B cell (primary cell): ENCODE measurements around the gene SERGEF. TPM values are rescaled to one million over a fixed set of nuclear protein-coding genes. Genes with fewer than 3 reads are reported as not detected.

Source experiments
- ATAC-seq: fragments of 200-7000 bp; cut with Tn5 transposase; one replicate; pipeline ENCODE4 v1.10.0; 2021; ENCODE audit warnings: low read depth, mild to moderate bottlenecking, moderate number of reproducible peaks, moderate library complexity
- CTCF ChIA-PET: fragments of 350-600 bp; sonication (Branson Sonifier 250); formaldehyde crosslinking; loops from one replicate; lab custom pipeline; 2021; ENCODE audit warnings: antibody characterized with exemption, inconsistent platforms; lab: Charles Lee
- POLR2A ChIA-PET: fragments of 350-600 bp; sonication (Branson Sonifier 250); formaldehyde crosslinking; loops from one replicate; lab custom pipeline; 2021; ENCODE audit warnings: antibody characterized with exemption; lab: Charles Lee
- DNase-seq: peaks from one replicate; pipeline ENCODE4 v3.0.0; 2013
- H2AFZ ChIP-seq: 2 replicates; pipeline ENCODE4 v1.6.1; 2012; ENCODE audit warnings: mild to moderate bottlenecking, low read depth, low read length; ENCODE audit not compliant: insufficient read depth, poor library complexity, severe bottlenecking
- H3K27ac ChIP-seq, 2 donors: 1 replicate in 1 of 2; 2 replicates in 1 of 2; pipeline ENCODE4 v1.5.1; 2012 to 2013; ENCODE audit warnings: low read length in 2 of 2, mild to moderate bottlenecking in 2 of 2, moderate library complexity in 1 of 2
- H3K27me3 ChIP-seq, 4 experiments: fragments of 200-600 bp in 1 of 4; sonication (generic) in 1 of 4; replicated peaks in 1 of 4; 1 replicate in 2 of 4; 2 replicates in 2 of 4; pipeline versions ENCODE4 v1.6.1 to v1.7.0; 2013 to 2016; ENCODE audit warnings: low read length in 3 of 4, mild to moderate bottlenecking in 2 of 4, mixed read lengths in 1 of 4, moderate library complexity in 1 of 4; ENCODE audit not compliant: insufficient read depth in 4 of 4, control insufficient read depth in 3 of 4; ENCODE audit errors: control extremely low read depth in 1 of 4
- H3K36me3 ChIP-seq, 2 experiments: replicated peaks in 1 of 2; 1 replicate in 1 of 2; 2 replicates in 1 of 2; pipeline versions ENCODE4 v1.6.1 to v1.7.1; 2013; ENCODE audit warnings: low read length in 1 of 2; ENCODE audit not compliant: insufficient read depth in 2 of 2, control insufficient read depth in 1 of 2; ENCODE audit errors: control extremely low read depth in 1 of 2, extremely low read depth in 1 of 2
- H3K4me1 ChIP-seq, 2 donors: fragments of 200-600 bp in 1 of 2; sonication (generic) in 1 of 2; 1 replicate in 1 of 2; 2 replicates in 1 of 2; pipeline versions ENCODE4 v1.5.1 to v1.6.1; 2013 to 2017; ENCODE audit warnings: low read length in 2 of 2; ENCODE audit not compliant: control insufficient read depth in 2 of 2, insufficient read depth in 2 of 2
- H3K4me2 ChIP-seq: replicated peaks from 2 replicates; pipeline ENCODE3; 2012; ENCODE audit warnings: mild to moderate bottlenecking, low read depth, low read length; ENCODE audit not compliant: poor library complexity, severe bottlenecking
- H3K4me3 ChIP-seq, 5 experiments: fragments of 200-600 bp in 1 of 5; sonication (generic) in 1 of 5; 1 replicate in 3 of 5; 2 replicates in 2 of 5; pipeline versions ENCODE4 v1.5.1 to v1.7.0; 2011 to 2016; ENCODE audit warnings: low read length in 4 of 5, mild to moderate bottlenecking in 4 of 5, low read depth in 2 of 5, control low read depth in 1 of 5, moderate library complexity in 1 of 5; ENCODE audit not compliant: insufficient read depth in 1 of 5; ENCODE audit errors: control extremely low read depth in 1 of 5, extremely low read depth in 1 of 5
- H3K79me2 ChIP-seq: fragments of 200-600 bp; sonication (generic); one replicate; pipeline ENCODE4 v1.6.0; 2016; ENCODE audit warnings: low read length; ENCODE audit not compliant: control insufficient read depth, insufficient read depth
- H3K9ac ChIP-seq: fragments of 200-600 bp; sonication (generic); 2 replicates; pipeline ENCODE4 v1.6.1; 2017; ENCODE audit warnings: mild to moderate bottlenecking, low read length, moderate library complexity
- H3K9me3 ChIP-seq, 3 donors: one replicate each; pipeline versions ENCODE4 v1.6.1 to v1.7.1; 2013; ENCODE audit warnings: low read length in 2 of 3; ENCODE audit not compliant: control insufficient read depth in 2 of 3, insufficient read depth in 1 of 3; ENCODE audit errors: control extremely low read depth in 1 of 3
- H4K20me1 ChIP-seq: 2 replicates; pipeline ENCODE4 v1.6.0; 2012; ENCODE audit warnings: mild to moderate bottlenecking, low read length; ENCODE audit not compliant: insufficient read depth, control insufficient read depth, poor library complexity, severe bottlenecking
- H3K27ac Mint-ChIP-seq: one replicate; pipeline ENCODE4 v1.8.0; 2021; ENCODE audit warnings: mixed read lengths
- H3K27me3 Mint-ChIP-seq: one replicate; pipeline ENCODE4 v1.8.0; 2021; ENCODE audit warnings: mixed read lengths
- H3K4me1 Mint-ChIP-seq: one replicate; pipeline ENCODE4 v1.8.0; 2021; ENCODE audit warnings: mixed read lengths
- H3K4me3 Mint-ChIP-seq: one replicate; pipeline ENCODE4 v1.8.0; 2021; ENCODE audit warnings: mixed read lengths
- H3K9me3 Mint-ChIP-seq: one replicate; pipeline ENCODE4 v1.8.0; 2022; ENCODE audit warnings: mixed read lengths; ENCODE audit not compliant: insufficient read depth
- EZH2 ChIP-seq: IDR thresholded peaks from 2 replicates; pipeline ENCODE4 v1.6.1; 2012; ENCODE audit warnings: borderline replicate concordance, low read depth, mild to moderate bottlenecking, moderate library complexity, low read length; ENCODE audit not compliant: insufficient read depth, poor library complexity, severe bottlenecking
- WGBS: methylation state at CpG from one replicate; pipeline ENCODE4 v1.1.5; 2013; ENCODE audit warnings: missing lambda C conversion rate; ENCODE audit not compliant: insufficient coverage; 5-methylcytosine and 5-hydroxymethylcytosine counted together
- intact Hi-C: fragments of 100-400 bp; cut with micrococcal nuclease; formaldehyde crosslinking; loops from one replicate; pipeline ENCODE4 v1.10.0; 2022
- polyA plus RNA-seq: library from polyadenylated mRNA; depleted of rRNA; stranded (reverse); fragments of >200 nt; gene quantifications from 2 replicates; pipeline ENCODE4 v1.2.3, GENCODE V29; 2012
- total RNA-seq, 2 donors: library from RNA; stranded (reverse); fragments of 120-200 nt in 1 of 2; gene quantifications; 1 replicate in 1 of 2; 2 replicates in 1 of 2; pipeline versions ENCODE4 v1.2.3 to v1.2.4, GENCODE V29; 2013 to 2022
- TF ChIP-seq, protein P1 (sequence below): fragments of 200-600 bp; IDR thresholded peaks from one replicate; pipeline ENCODE4 v1.8.0; 2022; ENCODE audit warnings: antibody characterized with exemption, mild to moderate bottlenecking

SERGEF gene
- total and polyA plus RNA-seq, 2 donors (not counting 1 experiment from before 2014, with no cell fraction given) = 24.2 to 54.3 TPM

GRCh38 chr11:17960091-17960490 is 52.8 kb downstream of the SERGEF start:
- no peak overlapping the region for H3K4me3 ChIP-seq
- no peaks in the 10 kb centered on the region for H3K4me1 ChIP-seq
- ChIA-PET POLR2A (no interaction called here), CTCF (interaction anchor here (0.9 to 1.6 kb wide), 2 partner anchors 17 to 19 kb away, joined by 4 to 5 read pairs; no protein-coding TSS in a partner anchor)
- no peak overlapping the region for H3K4me2 ChIP-seq
- Mint-ChIP-seq H3K27me3 (no peaks in the 10 kb centered on the region), H3K4me1 (no peaks in the 10 kb centered on the region), H3K4me3 (no peak overlapping the region), H3K9me3 (no peaks in the 10 kb centered on the region), H3K27ac (no peak overlapping the region)
- H3K27me3 ChIP-seq = no peaks in the 10 kb centered on the region
- DNase-seq = no peak
- H3K27ac ChIP-seq = no peak overlapping the region
- no peak overlapping the region for H2AFZ ChIP-seq
- no peak overlapping the region for H3K9ac ChIP-seq
- H4K20me1 ChIP-seq = no peaks in the 10 kb centered on the region
- TF ChIP-seq EZH2 = no peak
- TF ChIP-seq, protein P1, sequence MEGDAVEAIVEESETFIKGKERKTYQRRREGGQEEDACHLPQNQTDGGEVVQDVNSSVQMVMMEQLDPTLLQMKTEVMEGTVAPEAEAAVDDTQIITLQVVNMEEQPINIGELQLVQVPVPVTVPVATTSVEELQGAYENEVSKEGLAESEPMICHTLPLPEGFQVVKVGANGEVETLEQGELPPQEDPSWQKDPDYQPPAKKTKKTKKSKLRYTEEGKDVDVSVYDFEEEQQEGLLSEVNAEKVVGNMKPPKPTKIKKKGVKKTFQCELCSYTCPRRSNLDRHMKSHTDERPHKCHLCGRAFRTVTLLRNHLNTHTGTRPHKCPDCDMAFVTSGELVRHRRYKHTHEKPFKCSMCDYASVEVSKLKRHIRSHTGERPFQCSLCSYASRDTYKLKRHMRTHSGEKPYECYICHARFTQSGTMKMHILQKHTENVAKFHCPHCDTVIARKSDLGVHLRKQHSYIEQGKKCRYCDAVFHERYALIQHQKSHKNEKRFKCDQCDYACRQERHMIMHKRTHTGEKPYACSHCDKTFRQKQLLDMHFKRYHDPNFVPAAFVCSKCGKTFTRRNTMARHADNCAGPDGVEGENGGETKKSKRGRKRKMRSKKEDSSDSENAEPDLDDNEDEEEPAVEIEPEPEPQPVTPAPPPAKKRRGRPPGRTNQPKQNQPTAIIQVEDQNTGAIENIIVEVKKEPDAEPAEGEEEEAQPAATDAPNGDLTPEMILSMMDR = no peak
- intact Hi-C loops = no loop called here
- H3K36me3 ChIP-seq = peaks cover 12 to 66% of the 10 kb centered on the region in 2 experiments
- H3K9me3 ChIP-seq = no peaks in the 10 kb centered on the region
- H3K79me2 ChIP-seq = no peaks in the 10 kb centered on the region
- ATAC-seq = no peak

GRCh38 chr11:17958446-17958845 is 54.4 kb downstream of the SERGEF start:
- Histone ChIP-seq H3K9me3 (no peaks in the 10 kb centered on the region), H3K79me2 (no peaks in the 10 kb centered on the region), H3K36me3 (peaks cover 20 to 82% of the 10 kb centered on the region in 2 experiments), H3K4me2 (no peak overlapping the region), H4K20me1 (no peaks in the 10 kb centered on the region), H3K27me3 (no peaks in the 10 kb centered on the region), H3K9ac (no peak overlapping the region), H3K4me1 (no peaks in the 10 kb centered on the region), H3K4me3 (no peak overlapping the region), H3K27ac (no peak overlapping the region), H2AFZ (no peak overlapping the region)
- TF ChIP-seq, protein P1 = no peak
- no peak for TF ChIP-seq EZH2
- Mint-ChIP-seq H3K27ac (no peak overlapping the region), H3K27me3 (no peaks in the 10 kb centered on the region), H3K4me3 (no peak overlapping the region), H3K9me3 (no peaks in the 10 kb centered on the region), H3K4me1 (no peaks in the 10 kb centered on the region)
- intact Hi-C loops = no loop called here
- ChIA-PET CTCF (no interaction called here), POLR2A (no interaction called here)
- 100% methylated on average over 1 of the region's 2 CpGs for whole genome bisulfite sequencing
- ATAC-seq (no peak), DNase-seq (no peak)
